22Rv1 (cell line): ENCODE measurements around the gene TMC6.
A peak's percentile ranks its signal among the peaks of the same experiment; 100 is the strongest.

ENCODE experiments used
- H3K27ac ChIP-seq: fragments of 450-650 bp; 2 replicates; pipeline ENCODE4 v1.5.1; 2017
- ZFX ChIP-seq: fragments of 450-650 bp; IDR thresholded peaks from 2 replicates; pipeline ENCODE4 v1.6.1; 2017; ENCODE audit warnings: antibody characterized with exemption, borderline replicate concordance
- TF ChIP-seq, protein P1 (sequence below): fragments of 450-650 bp; IDR thresholded peaks from 2 replicates; pipeline ENCODE4 v1.5.1; 2017; ENCODE audit warnings: mild to moderate bottlenecking

Gene TMC6

DNA sequence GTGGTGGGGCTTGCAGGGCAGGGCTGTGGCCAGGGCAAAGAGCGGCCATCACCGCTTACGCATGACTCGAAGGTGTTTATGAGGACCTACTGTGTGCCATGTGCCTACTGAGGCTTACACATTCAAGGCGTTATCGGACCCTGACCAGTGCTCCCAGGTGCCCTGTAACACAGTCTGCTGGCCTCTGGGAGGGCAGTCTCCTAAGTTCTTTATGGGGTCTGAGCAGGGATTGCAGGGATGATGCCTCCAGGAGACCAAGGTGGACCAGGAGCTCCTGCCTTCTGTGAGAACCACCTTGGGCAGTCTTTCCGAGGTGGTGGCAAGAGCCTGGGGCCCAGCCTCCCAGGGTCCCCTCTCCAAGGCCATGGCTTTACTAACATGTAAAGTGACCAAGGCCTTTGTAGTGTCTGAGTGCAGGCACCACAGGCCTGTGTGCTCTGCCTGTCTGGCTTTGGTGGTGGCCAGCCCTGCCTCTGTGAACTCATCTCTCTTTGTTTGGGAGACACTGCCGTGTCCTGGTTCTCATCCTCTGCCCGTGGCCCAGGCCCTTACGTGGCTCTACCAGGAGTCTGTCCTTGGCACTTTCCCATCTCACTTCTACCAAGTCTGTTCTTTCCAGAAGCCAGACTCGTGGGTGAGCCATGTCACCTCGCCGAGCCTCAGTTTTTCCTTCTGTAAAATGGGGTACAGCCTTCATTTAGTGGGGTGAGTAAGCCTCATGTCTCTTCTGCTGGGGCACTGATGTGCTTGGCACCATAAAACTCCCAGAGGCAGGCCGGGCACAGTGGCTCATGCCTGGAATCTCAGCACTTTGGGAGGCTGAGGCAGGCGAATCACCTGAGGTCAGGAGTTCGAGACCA is 36.4 kb upstream of the TMC6 start:
- TF ChIP-seq, protein P1, sequence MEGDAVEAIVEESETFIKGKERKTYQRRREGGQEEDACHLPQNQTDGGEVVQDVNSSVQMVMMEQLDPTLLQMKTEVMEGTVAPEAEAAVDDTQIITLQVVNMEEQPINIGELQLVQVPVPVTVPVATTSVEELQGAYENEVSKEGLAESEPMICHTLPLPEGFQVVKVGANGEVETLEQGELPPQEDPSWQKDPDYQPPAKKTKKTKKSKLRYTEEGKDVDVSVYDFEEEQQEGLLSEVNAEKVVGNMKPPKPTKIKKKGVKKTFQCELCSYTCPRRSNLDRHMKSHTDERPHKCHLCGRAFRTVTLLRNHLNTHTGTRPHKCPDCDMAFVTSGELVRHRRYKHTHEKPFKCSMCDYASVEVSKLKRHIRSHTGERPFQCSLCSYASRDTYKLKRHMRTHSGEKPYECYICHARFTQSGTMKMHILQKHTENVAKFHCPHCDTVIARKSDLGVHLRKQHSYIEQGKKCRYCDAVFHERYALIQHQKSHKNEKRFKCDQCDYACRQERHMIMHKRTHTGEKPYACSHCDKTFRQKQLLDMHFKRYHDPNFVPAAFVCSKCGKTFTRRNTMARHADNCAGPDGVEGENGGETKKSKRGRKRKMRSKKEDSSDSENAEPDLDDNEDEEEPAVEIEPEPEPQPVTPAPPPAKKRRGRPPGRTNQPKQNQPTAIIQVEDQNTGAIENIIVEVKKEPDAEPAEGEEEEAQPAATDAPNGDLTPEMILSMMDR = no peak
- no peak for TF ChIP-seq ZFX
- H3K27ac ChIP-seq = no peak overlapping the region

DNA sequence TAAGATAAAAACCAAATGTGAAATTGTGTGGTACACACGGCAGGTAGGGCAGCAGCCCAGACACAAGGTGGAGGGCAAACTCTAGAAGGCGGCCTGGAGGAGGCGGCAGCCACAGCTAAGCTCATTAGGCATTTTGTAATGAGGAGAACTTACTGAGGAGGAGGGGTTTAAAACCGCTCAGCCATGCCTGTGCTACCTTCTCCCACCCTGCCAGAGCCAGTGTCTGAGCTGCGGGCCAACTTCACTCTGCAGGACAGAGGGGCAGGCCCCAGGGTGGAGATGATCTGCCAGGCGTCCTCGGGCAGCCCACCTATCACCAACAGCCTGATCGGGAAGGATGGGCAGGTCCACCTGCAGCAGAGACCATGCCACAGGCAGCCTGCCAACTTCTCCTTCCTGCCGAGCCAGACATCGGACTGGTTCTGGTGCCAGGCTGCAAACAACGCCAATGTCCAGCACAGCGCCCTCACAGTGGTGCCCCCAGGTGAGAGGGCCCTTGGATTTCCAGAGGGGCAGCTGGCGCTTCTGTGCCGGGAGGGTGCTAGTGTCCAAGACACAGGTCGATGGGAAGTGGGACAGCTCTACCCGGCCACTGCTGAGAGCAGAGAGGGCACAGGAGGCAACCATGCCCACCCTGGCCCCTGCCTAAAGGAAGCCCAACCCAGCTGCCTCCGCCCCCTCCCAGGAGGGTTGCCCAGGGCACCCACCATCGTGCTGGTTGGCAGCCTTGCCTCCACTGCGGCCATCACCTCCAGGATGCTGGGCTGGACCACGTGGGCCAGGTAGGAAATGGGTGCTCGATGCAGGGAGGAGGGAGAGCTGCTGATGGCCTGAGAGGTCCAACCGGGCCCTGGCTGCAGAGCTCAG is 35.6 kb upstream of the TMC6 start:
- no peak for TF ChIP-seq ZFX
- TF ChIP-seq, protein P1 = no peak

DNA sequence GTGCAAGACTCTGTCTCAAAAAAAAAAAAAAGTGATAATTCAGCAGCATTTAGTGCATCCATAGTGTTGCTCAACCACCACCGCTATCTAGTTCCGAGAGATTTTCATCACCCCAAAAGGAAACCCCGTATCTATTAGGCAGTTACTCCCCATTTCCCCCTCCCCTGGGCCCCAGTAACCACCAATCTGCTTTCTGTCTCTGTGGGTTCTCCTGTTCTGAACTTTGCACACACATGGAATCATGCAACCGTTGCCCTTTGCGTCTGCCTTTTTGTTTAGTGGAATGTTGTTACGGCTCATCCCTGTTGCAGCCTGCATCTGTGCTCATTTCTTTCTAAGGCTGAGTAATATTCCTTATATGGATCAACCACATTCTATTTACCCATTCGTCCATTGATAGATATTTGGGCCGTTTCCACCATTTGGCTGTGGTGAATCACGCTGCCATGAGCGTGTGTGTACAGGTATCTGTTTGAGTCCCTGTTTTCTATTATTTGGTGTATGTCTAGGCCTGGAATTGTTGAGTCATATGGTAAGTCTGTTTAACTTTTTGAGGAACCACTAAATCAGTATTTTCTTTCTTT is 31.1 kb upstream of the TMC6 start:
- H3K27ac ChIP-seq = no peak overlapping the region
- no peak for TF ChIP-seq ZFX
- TF ChIP-seq, protein P1 = no peak

More for the DNA sequence above, 35.6 kb upstream of the TMC6 start:
- no peak overlapping the region for H3K27ac ChIP-seq

DNA sequence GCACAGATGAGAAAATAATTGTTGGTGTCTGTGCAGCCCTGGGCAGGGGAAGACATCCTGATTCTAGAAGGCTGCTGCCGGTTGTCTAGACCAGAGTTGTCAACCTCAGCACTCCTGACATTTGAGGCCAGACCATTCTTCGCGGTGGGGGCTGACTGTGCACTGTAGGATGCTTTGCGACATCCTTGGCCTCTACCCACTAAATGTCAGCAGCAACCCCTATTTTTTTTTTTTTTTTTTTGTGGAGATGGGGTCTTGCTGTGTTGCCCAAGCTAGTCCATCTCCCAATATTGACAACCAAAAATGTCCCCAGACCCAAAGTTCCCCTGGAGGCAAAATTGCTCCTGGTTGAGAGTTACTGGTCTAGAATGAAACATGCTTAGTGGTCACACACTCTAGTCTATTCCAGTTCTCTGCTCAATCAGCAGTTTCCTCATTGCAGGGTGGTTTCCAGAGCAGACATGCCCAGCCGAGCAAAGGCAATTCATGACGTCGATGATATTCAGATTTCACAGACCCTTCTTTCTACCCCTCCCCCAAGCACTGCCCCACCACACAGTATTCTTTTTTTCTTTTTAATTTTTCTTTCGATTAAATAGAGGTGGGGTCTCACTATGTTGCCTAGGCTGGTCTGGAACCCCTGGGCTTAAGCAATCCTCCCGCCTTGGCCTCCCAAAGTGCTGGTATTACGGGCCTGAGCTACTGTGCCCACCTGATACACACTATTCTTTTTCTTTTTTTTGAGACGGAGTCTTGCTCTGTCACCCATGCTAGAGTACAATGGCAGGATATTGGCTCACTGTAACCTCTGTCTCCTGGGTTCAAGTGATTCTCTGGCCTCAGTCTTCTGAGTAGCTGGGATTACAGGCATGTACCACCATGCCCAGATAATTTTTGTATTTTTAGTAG is 26.6 kb upstream of the TMC6 start:
- H3K27ac ChIP-seq = no peak overlapping the region
- TF ChIP-seq, protein P1 = no peak
- TF ChIP-seq ZFX = no peak

DNA sequence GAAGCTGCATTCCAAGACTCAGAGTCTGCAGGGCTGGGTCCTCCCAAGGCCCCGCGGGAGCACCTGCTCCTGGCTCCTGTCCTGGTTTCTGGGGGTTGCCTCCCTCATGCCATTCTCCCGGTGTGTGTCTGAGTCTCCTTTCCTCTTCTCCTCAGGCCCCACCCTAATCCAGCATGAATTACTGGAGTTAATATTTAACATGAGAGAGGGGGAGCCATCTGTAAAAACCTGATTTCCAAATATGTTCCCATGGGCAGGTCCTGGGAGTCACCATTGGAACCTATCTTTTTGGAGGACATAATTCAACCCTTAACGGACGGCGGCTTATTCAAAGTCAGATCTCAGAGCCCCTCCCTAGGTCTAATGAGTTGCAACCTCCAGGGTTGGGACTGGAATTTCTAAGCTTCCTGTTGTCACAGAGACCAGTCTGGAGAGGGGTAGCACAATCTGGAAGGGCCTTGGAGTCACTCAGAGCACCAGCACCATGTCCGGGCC is 23.0 kb upstream of the TMC6 start:
- H3K27ac ChIP-seq = peak overlapping the region; percentile 86
- TF ChIP-seq, protein P1 = no peak
- TF ChIP-seq ZFX = no peak

DNA sequence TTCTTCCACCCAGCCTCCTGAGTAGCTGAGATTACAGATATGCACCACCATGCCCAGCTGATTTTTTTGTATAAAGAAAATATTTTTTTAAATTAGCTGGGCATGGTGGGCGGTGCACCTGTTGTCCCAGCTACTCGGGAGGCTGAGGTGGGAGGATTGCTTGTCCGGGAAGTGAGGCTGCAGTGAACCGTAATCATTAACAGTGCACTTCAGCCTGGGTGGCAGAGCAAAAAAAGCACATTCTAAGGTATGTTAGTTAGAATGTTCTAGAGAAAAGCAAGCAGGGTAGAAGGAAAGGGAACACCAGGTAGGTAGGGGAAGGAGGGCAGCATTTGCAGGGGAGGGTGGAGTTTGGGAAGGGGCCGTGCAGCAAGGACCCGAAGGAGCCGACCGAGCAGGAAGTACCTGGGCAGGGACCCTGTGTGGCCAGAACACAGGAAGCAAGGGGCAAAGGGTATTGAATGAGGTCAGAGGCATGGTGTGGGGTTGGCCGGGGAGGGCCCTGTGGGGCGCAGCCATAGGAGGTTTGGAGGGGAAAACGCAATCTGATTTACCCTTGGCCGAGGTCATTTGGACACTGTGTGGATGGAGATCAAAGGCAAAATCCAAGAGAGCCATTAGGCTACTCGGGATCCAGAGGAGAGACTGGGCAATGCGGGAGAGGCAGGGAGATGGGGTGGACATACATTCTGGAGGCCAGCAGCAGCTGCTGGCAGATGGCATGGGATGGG is 19.9 kb upstream of the TMC6 start:
- no peak for TF ChIP-seq ZFX
- TF ChIP-seq, protein P1 = no peak

More for the DNA sequence above, 19.9 kb upstream of the TMC6 start:
- no peak overlapping the region for H3K27ac ChIP-seq
